GM12878 (cell line): ENCODE measurements around the gene MBD5. TPM values are rescaled to one million over a fixed set of nuclear protein-coding genes. Genes with fewer than 3 reads are reported as not detected.
A peak's percentile ranks its signal among the peaks of the same experiment; 100 is the strongest.

Source experiments
- ATAC-seq: fragments of 200-7000 bp; cut with Tn5 transposase; 3 replicates; pipeline ENCODE4 v1.9.1; 2020; ENCODE audit warnings: mild to moderate bottlenecking, moderate library complexity
- BruUV-seq: library from RNA; stranded (reverse); fragments of 400-500 nt; replicated peaks from 2 replicates; lab custom pipeline; 2021; lab: Mats Ljungman, UMichigan
- CTCF ChIA-PET: fragments of 300-600 bp; sonication (Branson Sonifier 250); formaldehyde crosslinking; extraction: SDS; loops from one replicate; lab custom pipeline; 2021; ENCODE audit warnings: inconsistent platforms; lab: Yijun Ruan, JAX
- POLR2A ChIA-PET: fragments of 350-600 bp; formaldehyde crosslinking; extraction: SDS; loops from one replicate; lab custom pipeline; 2021; ENCODE audit warnings: inconsistent platforms; lab: Charles Lee
- RAD21 ChIA-PET: fragments of 300-600 bp; sonication (Branson Sonifier 250); formaldehyde crosslinking; loops from one replicate; lab custom pipeline; 2023; ENCODE audit warnings: antibody characterized with exemption; ENCODE audit not compliant: unreplicated experiment; lab: Charles Lee
- SMC1A ChIA-PET: fragments of 300-600 bp; sonication (Branson Sonifier 250); formaldehyde crosslinking; loops from one replicate; lab custom pipeline; 2023; ENCODE audit not compliant: unreplicated experiment, uncharacterized antibody; lab: Charles Lee
- DNase-seq: peaks from one replicate; pipeline ENCODE4 v3.0.0-alpha.2; 2011; ENCODE audit warnings: low read depth, low spot score
- FAIRE-seq: peaks from 3 replicates; lab custom pipeline; 2011; peaks lifted over from hg19 to GRCh38; lab: Jason Lieb, UNC
- H2AFZ ChIP-seq: 2 replicates; pipeline ENCODE4 v1.6.0; 2011; ENCODE audit warnings: low read depth, low read length, control low read depth; ENCODE audit not compliant: control insufficient read depth
- H3K27ac ChIP-seq: 2 replicates; pipeline ENCODE4 v1.5.1; 2011; ENCODE audit warnings: control low read depth; ENCODE audit not compliant: control insufficient read depth, insufficient read depth
- H3K27me3 ChIP-seq, 2 experiments: replicated peaks in 1 of 2; 2 replicates each; pipeline versions ENCODE4 v1.6.0 to v1.6.1; 2011; ENCODE audit warnings: low read length in 1 of 2; ENCODE audit not compliant: control insufficient read depth in 2 of 2, insufficient read depth in 2 of 2
- H3K36me3 ChIP-seq, 2 experiments: 2 replicates each; pipeline ENCODE4 v1.5.1; 2011; ENCODE audit warnings: low read length in 1 of 2; ENCODE audit not compliant: control insufficient read depth in 2 of 2, insufficient read depth in 2 of 2
- H3K4me1 ChIP-seq: 2 replicates; pipeline ENCODE4 v1.6.1; 2011; ENCODE audit warnings: mild to moderate bottlenecking, low read length, moderate library complexity, mixed read lengths; ENCODE audit not compliant: control insufficient read depth, insufficient read depth
- H3K4me2 ChIP-seq: 2 replicates; pipeline ENCODE4 v1.6.0; 2011; ENCODE audit warnings: control low read depth; ENCODE audit not compliant: control insufficient read depth, insufficient read depth
- H3K4me3 ChIP-seq: fragments of 200-600 bp; sonication (generic); 2 replicates; pipeline ENCODE4 v1.5.1; 2016
- H3K79me2 ChIP-seq: 2 replicates; pipeline ENCODE4 v1.6.0; 2011; ENCODE audit warnings: low read length; ENCODE audit not compliant: control insufficient read depth, insufficient read depth
- H3K9ac ChIP-seq: 2 replicates; pipeline ENCODE4 v1.8.0; 2011; ENCODE audit warnings: low read length, control low read depth, mixed read lengths; ENCODE audit not compliant: control insufficient read depth, insufficient read depth
- H3K9me3 ChIP-seq: replicated peaks from 3 replicates; pipeline ENCODE4 v1.5.1; 2011; ENCODE audit warnings: mild to moderate bottlenecking, low read length; ENCODE audit not compliant: control insufficient read depth, insufficient read depth
- H4K20me1 ChIP-seq: 2 replicates; pipeline ENCODE4 v1.6.0; 2011; ENCODE audit not compliant: control insufficient read depth, insufficient read depth
- BACH1 ChIP-seq: fragments of 450-650 bp; IDR thresholded peaks from 2 replicates; pipeline ENCODE4 v1.6.1; 2017; ENCODE audit warnings: mild to moderate bottlenecking, borderline replicate concordance
- CBFB ChIP-seq: IDR thresholded peaks from 2 replicates; pipeline ENCODE4 v1.6.1; 2016; ENCODE audit warnings: antibody characterized with exemption, low read depth
- CEBPZ ChIP-seq: fragments of 150-350 bp; IDR thresholded peaks from 2 replicates; pipeline ENCODE4 v1.6.1; 2016; ENCODE audit warnings: low read depth, low read length
- CHD1 ChIP-seq: IDR thresholded peaks from 2 replicates; pipeline ENCODE4 v1.6.1; 2012; ENCODE audit warnings: low read depth, low read length, improper control_type of control experiment
- CHD2 ChIP-seq: IDR thresholded peaks from 2 replicates; pipeline ENCODE4 v1.6.1; 2011; ENCODE audit warnings: low read depth, low read length, improper control_type of control experiment, borderline replicate concordance
- EED ChIP-seq: sonication (generic); IDR thresholded peaks from 2 replicates; pipeline ENCODE4 v1.6.1; 2016; ENCODE audit warnings: antibody characterized with exemption, low read depth
- FOXK2 ChIP-seq: fragments of 450-650 bp; IDR thresholded peaks from 2 replicates; pipeline ENCODE4 v1.6.1; 2017; ENCODE audit warnings: mild to moderate bottlenecking, moderate library complexity
- HDAC2 ChIP-seq: fragments of 200-600 bp; sonication (generic); IDR thresholded peaks from 2 replicates; pipeline ENCODE4 v1.6.1; 2017
- HDAC6 ChIP-seq: fragments of 200-600 bp; sonication (generic); IDR thresholded peaks from one replicate; pipeline ENCODE4 v1.8.0; 2017; ENCODE audit warnings: antibody characterized with exemption; ENCODE audit not compliant: unreplicated experiment
- IKZF1 ChIP-seq: fragments of 450-650 bp; conservative IDR thresholded peaks from 2 replicates; pipeline ENCODE4 v1.6.1; 2017; ENCODE audit warnings: antibody characterized with exemption, mild to moderate bottlenecking
- MTA2 ChIP-seq: fragments of 450-650 bp; IDR thresholded peaks from 2 replicates; pipeline ENCODE4 v1.6.1; 2016; ENCODE audit warnings: low read depth, mild to moderate bottlenecking, moderate library complexity
- MTA3 ChIP-seq: IDR thresholded peaks from 2 replicates; pipeline ENCODE4 v1.6.1; 2012; ENCODE audit warnings: low read length, inconsistent platforms, borderline replicate concordance
- MXI1 ChIP-seq: fragments of 150-350 bp; IDR thresholded peaks from 2 replicates; pipeline ENCODE4 v1.6.1; 2011; ENCODE audit warnings: low read depth, mild to moderate bottlenecking, inconsistent platforms, low read length, improper control_type of control experiment
- NFIC ChIP-seq: IDR thresholded peaks from 2 replicates; pipeline ENCODE4 v1.6.1; 2012; ENCODE audit warnings: low read depth, mild to moderate bottlenecking, inconsistent platforms, low read length, moderate library complexity
- NFYB ChIP-seq: IDR thresholded peaks from 2 replicates; pipeline ENCODE4 v1.6.1; 2011; ENCODE audit warnings: low read depth, mild to moderate bottlenecking, low read length, improper control_type of control experiment, moderate library complexity; ENCODE audit not compliant: insufficient read depth
- PAX8 ChIP-seq: fragments of 450-650 bp; IDR thresholded peaks from 2 replicates; pipeline ENCODE4 v1.6.1; 2017; ENCODE audit warnings: mild to moderate bottlenecking, moderate library complexity
- PML ChIP-seq: IDR thresholded peaks from 2 replicates; pipeline ENCODE4 v1.6.1; 2012; ENCODE audit warnings: low read length, inconsistent platforms
- POLR2A ChIP-seq: IDR thresholded peaks from 2 replicates; pipeline ENCODE4 v1.6.1; 2011; ENCODE audit warnings: low read depth, mild to moderate bottlenecking, low read length
- POLR2AphosphoS5 ChIP-seq: IDR thresholded peaks from 2 replicates; pipeline ENCODE4 v1.6.1; 2011; ENCODE audit warnings: mild to moderate bottlenecking, low read length, inconsistent platforms
- STAT1 ChIP-seq: fragments of 450-650 bp; conservative IDR thresholded peaks from 2 replicates; pipeline ENCODE4 v1.6.1; 2014; ENCODE audit warnings: antibody characterized with exemption, mild to moderate bottlenecking
- TCF7 ChIP-seq: IDR thresholded peaks from 2 replicates; pipeline ENCODE4 v1.6.1; 2014; ENCODE audit warnings: antibody characterized with exemption, borderline replicate concordance
- YY1 ChIP-seq: IDR thresholded peaks from 2 replicates; pipeline ENCODE4 v1.6.1; 2011; ENCODE audit warnings: low read depth, mild to moderate bottlenecking, low read length
- ZBED1 ChIP-seq: IDR thresholded peaks from 2 replicates; pipeline ENCODE4 v1.6.1; 2016; ENCODE audit warnings: borderline replicate concordance
- ZZZ3 ChIP-seq: IDR thresholded peaks from 2 replicates; pipeline ENCODE4 v1.6.1; 2011; ENCODE audit warnings: low read depth; ENCODE audit not compliant: control insufficient read depth, insufficient read length
- WGBS: methylation state at CpG from one replicate; pipeline ENCODE4 v1.1.6; 2016; ENCODE audit warnings: low lambda C conversion rate; ENCODE audit not compliant: insufficient replicate concordance, insufficient coverage; ENCODE audit errors: missing lambda C conversion rate; 5-methylcytosine and 5-hydroxymethylcytosine counted together
- in situ Hi-C: fragments of 300-500 bp; cut with MboI; formaldehyde crosslinking; loops from 9 replicates; pipeline ENCODE4 v1.14.3; 2018; ENCODE audit warnings: mixed read lengths
- intact Hi-C: fragments of 100-400 bp; cut with micrococcal nuclease; formaldehyde crosslinking; loops from one replicate; pipeline ENCODE4 v1.14.2; 2022; ENCODE audit not compliant: unreplicated experiment
- polyA plus RNA-seq, 11 experiments: library from polyadenylated mRNA; depleted of rRNA in 4 of 11; unstranded in 6 of 11; stranded (reverse) in 5 of 11; fragments of >200 nt; fragmentation: Nextera tagmentation in 4 of 11; fragmentation: Illumina TruSeq in 1 of 11; extraction: Ambion mirVana in 4 of 11; extraction: Trizol in 1 of 11; gene quantifications; 1 replicate in 1 of 11; 2 replicates in 10 of 11; pipeline versions ENCODE4 v1.2.1 to v1.2.3, GENCODE V29; 2011 to 2016; ENCODE audit warnings: inconsistent platforms in 2 of 11, missing spikeins in 2 of 11, low read depth in 1 of 11
- total RNA-seq, 4 experiments: library from RNA; depleted of rRNA in 3 of 4; stranded (reverse); fragments of >200 nt in 3 of 4; fragmentation: Illumina TruSeq in 1 of 4; extraction: Trizol in 1 of 4; gene quantifications; 2 replicates each; pipeline versions ENCODE4 v1.2.1 to v1.2.3, GENCODE V29; 2013 to 2021

Gene MBD5
- total and polyA plus RNA-seq, 10 of the 15 experiments (the other 5 are each of a cell fraction or from before 2014, with no cell fraction given) = 7.4 to 58.0 (median 21.2) TPM

- ChIA-PET SMC1A (interaction anchor here (0.9 to 5.7 kb wide), 8 partner anchors 9 to 60 kb away, joined by 3 to 126 read pairs (median 4); partner anchors contain the start of genes MBD5 and ORC4), CTCF (interaction anchor here (0.8 to 1.7 kb wide), 3 partner anchors 8 to 29 kb away, joined by 3 to 11 read pairs (median 3); partner anchors contain the start of gene MBD5), POLR2A (interaction anchor here (0.9 to 4.2 kb wide), 5 partner anchors 16 to 32 kb away, joined by 3 to 33 read pairs (median 3); partner anchors contain the start of genes MBD5 and ORC4), RAD21 (interaction anchor here (1.0 to 3.9 kb wide), 6 partner anchors 8 to 460 kb away, joined by 3 to 82 read pairs (median 6); partner anchors contain the start of genes MBD5 and ORC4)
- FAIRE-seq = peak; percentile 59
- Histone ChIP-seq H3K27ac (peak overlapping the region; percentile 67), H3K9ac (no peak overlapping the region), H3K4me3 (0 out of 2 replicates have a peak overlapping the region, but pooled peaks have one; percentile 7), H3K9me3 (no peaks in the 10 kb centered on the region; the same call in 2 of the 3 replicates), H3K27me3 (no peaks in the 10 kb centered on the region), H3K4me1 (peaks cover 27% of the 10 kb centered on the region), H3K36me3 (no peaks in the 10 kb centered on the region), H4K20me1 (no peaks in the 10 kb centered on the region), H3K79me2 (peaks cover 21% of the 10 kb centered on the region), H3K4me2 (peak overlapping the region; percentile 46), H2AFZ (peak overlapping the region; percentile 16; the same call in 1 of the 2 replicates)
- in situ Hi-C loops (no loop called here), intact Hi-C loops (loop anchor here (2.0 kb wide), 2 partner anchors 28 to 58 kb away; partner anchors contain the start of genes MBD5 and ORC4)
- 0% methylated on average over 1 of the region's 1 CpG for WGBS
- peak; percentile 89 for DNase-seq
- BruUV-seq = no TSS peak
- peak; percentile 82 for ATAC-seq
- TF ChIP-seq FOXK2 (no peak), ZBED1 (peak; percentile 65), MTA3 (peak; percentile 89), MXI1 (no peak), IKZF1 (peak; percentile 93), MTA2 (peak; percentile 84), ZZZ3 (no peak), NFIC (peak; percentile 86), EED (peak; percentile 88), CBFB (peak; percentile 85), POLR2A (no peak), PAX8 (peak; percentile 79; the same call in 1 of the 2 replicates), STAT1 (no peak), YY1 (no peak), PML (0 out of 2 replicates have a peak, but pooled peaks have one; percentile 53), CHD1 (no peak), BACH1 (0 out of 2 replicates have a peak, but pooled peaks have one; percentile 33), CEBPZ (0 out of 2 replicates have a peak, but pooled peaks have one; percentile 1), HDAC6 (no peak), TCF7 (0 out of 2 replicates have a peak, but pooled peaks have one; percentile 11), NFYB (no peak), CHD2 (no peak), POLR2AphosphoS5 (peak; percentile 54; the same call in 1 of the 2 replicates), HDAC2 (no peak)
These were observed 27.8 kb downstream of the MBD5 start for GRCh38 chr2:148048475-148049221.
